Stimulated activated CD8-positive, alpha-beta memory T cell treated with anti-CD3 and anti-CD28 coated beads, Interleukin-2, amount 100 ng/mL, for 1 hour (primary cell): Measurements from ENCODE around the gene RPN1.
"Not testable (repeated sequence)": the region's sequence is repeated elsewhere in the genome, so short reads cannot be mapped to it uniquely, and the experiment has no call there.

Source experiments
- DNase-seq, 2 donors: peaks; one replicate each; pipeline ENCODE4 v3.0.0-alpha.2; 2020; ENCODE audit warnings: low read depth in 2 of 2

RPN1 gene

GRCh38 chr3:128609294-128609693 is 41.3 kb downstream of the RPN1 start:
- no peak for DNase-seq

GRCh38 chr3:128607710-128608048 is 42.9 kb downstream of the RPN1 start:
- DNase-seq, result no peak

- DNase-seq, result no peak
These were observed 44.5 kb downstream of the RPN1 start for GRCh38 chr3:128606094-128606493.

DNA sequence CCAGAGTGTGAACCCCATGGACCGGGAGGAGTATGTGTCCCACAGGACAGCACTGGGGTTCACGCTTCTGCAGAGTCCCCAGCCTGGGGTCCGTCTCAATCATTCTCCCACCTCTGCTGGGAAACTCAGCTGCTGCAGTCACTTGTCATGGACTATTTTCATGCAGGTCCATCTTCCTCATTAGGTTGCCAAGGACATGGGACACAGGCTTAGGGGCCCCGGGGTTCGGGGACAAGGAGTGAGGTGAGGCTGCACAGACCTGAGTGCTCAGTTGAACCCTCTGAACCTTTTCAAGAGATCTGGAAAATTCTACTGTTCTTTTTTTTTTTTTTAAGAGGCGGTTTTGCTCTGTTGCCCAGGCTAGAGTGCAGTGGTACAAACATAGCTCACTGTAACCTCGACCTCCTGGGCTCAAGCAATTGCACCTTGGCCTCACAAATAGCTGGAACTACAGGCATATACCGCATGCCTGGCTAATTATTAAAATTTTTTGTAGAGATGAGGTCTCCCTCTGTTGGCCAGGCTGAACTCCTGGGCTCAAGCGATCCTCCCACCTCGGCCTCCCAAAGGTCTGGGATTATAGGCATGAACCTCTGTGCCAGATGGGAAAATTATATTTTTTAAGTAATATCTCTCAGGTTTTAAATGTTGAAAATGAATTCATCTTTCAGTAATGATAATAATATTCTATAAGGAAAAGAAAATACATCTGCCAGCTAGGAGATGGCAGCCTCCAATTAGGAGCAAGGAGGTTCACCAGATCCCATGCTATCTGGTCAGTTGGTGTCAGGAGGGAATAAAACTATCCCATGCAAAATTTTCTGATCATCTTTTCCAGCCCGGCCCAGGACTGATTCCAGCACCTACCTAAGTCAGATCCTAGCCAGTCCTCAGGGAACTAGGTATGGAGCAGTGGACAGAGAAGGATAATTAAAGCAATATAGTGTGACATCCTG is 45.2 kb downstream of the RPN1 start:
- DNase-seq, result no peak

DNA sequence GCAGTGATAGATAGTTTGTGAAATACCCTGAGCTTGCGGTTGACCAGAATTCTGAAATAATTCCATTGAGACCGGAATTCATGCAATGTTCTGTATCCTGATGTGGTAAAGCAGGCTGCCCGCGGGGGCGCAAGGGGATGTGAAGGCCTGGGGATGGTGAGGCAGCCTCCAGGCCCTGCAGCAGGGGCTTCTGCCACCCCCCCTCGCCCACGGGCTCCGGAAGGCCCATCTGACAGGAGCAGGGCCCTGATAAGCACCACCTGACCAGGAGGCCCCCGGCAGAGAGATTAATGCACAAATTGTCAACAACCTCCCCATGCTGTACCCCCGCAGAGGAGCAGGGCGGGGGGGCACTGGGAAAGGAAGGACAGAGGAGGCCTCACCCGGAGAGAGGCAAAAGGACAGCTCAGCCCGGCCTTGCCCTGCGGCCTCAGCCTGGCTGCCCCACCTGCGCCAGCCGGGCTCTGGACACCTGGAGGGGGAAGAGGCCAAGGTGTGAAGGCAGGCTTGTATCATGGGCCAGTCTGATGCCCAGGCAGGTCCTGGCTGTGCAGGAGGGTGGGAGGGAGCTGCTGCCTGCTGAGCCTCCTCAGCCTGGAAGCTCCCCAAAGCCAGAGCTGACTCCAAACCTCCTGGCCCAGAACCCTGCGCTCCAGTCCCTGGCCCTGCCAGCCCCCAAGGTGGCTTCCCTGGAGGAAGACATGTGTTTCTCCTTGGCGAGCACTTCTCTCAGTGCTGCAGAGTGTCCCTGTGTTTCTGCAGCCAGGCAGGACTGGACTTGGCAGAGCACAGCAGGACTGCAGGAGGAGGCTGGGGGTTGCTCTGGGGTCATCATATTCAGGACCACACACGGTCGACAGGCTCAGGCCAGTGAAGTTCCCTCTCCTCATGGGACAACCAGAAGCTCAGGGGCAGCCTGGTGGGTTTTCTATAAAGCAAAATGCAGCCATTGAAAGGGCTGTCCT is 46.5 kb downstream of the RPN1 start:
- DNase-seq, result no peak

- no peak for DNase-seq
These were observed 47.3 kb downstream of the RPN1 start for GRCh38 chr3:128603313-128603712.

- DNase-seq, result no peak
These were observed 51.5 kb downstream of the RPN1 start for GRCh38 chr3:128598884-128599664.

GRCh38 chr3:128597900-128598299 is 52.7 kb downstream of the RPN1 start:
- no peak for DNase-seq

- DNase-seq, result no peak
These were observed 57.8 kb downstream of the RPN1 start for GRCh38 chr3:128592864-128593263.

- no peak for DNase-seq
These were observed 58.7 kb downstream of the RPN1 start for GRCh38 chr3:128591738-128592426.

GRCh38 chr3:128590948-128591347 is 59.7 kb downstream of the RPN1 start:
- DNase-seq, result no peak

GRCh38 chr3:128589985-128590384 is 60.6 kb downstream of the RPN1 start:
- DNase-seq, result not testable (repeated sequence)

- no peak for DNase-seq
These were observed 62.5 kb downstream of the RPN1 start for GRCh38 chr3:128588147-128588546.

DNA sequence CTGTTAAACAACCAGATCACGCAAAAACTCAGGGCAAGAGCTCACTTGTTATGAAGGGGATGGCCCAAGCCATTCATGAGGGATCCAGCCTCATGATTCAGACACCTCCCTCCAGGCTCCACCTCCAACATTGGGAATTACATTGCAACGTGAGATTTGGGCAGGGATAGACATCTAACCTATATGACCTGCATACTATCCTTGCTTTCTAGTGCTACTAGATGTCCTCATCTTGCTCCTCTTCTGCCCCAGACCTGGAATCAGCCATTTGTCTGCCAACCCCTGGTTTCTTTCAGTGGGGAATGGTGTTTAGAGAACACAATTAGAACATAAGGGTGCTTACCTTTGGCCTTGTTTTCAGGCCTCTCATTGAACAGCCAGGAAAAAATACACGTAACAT is 63.2 kb downstream of the RPN1 start:
- DNase-seq, result no peak

DNA sequence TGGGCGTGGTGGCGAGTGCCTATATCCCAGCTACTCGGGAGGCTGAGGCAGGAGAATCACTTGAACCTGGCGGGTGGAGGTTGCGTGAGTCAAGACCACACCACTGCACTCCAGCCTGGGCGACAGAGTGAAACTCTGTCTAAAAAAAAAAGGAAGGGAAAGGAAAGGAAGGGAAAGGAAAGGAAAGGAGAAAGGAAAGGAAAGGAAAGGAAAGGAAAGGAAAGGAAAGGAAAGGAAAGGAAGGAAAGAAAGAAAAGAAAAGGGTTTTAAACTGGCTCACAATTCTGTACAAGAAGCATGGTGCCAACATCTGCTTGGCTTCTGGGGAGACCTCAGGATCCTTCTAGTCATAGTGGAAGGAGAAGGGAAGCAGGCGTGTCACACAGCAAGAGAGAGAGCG is 63.7 kb downstream of the RPN1 start:
- DNase-seq, result not testable (repeated sequence)

DNA sequence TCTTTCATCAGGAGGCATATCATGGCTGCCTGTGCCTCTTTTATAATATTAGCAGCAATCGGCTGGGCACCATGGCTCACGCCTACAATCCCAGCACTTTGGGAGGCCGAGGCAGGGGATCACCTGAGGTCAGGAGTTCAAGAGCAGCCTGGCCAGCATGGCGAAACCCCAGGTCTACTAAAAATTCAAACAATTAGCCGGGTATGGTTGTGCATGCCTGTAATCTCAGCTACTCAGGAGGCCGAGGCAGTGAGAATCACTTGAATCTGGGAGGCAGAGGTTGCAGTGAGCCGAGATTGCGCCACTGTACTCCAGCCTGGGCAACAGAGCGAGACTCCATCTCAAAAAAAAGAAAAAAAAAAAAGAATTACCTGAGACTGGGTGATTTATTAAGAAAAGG is 64.2 kb downstream of the RPN1 start:
- DNase-seq, result not testable (repeated sequence)

DNA sequence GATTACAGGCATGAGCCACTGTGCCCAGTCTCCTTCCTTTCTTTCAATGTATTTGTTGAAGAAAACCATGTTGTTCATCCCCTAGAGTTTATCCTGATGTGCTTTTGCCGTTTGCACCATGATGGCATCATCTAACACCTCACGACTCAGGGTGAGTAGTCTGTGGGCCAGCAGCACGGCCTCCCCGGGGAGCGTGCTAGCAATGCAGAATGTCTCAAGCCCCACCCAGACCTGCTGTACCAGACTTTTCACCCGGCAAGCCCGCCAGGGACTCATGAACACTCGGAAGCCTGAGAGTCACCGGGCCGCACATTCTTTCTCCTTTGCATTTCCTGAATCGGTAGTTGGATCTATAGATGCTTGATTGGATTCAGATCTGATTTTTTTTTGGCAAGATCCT is 64.6 kb downstream of the RPN1 start:
- no peak for DNase-seq

DNA sequence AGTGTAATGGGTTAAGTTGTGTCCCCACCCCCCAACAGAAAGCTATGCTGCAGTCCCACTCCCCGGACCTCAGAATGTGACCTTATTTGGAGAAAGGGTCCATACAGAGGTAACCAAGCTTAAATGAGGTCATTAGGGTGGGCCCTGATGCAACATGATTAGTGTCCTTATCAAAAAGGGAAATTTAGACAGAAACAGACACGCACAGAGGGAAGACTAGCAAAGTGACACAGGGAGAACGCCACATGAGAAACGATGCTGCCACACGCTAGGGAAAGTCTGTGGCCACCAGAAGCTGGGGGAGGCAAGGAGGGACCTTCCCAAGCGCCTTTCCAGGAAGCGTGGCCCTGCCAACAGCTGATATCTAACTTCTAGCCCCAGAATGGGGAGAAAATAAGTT is 65.4 kb downstream of the RPN1 start:
- DNase-seq, result no peak

DNA sequence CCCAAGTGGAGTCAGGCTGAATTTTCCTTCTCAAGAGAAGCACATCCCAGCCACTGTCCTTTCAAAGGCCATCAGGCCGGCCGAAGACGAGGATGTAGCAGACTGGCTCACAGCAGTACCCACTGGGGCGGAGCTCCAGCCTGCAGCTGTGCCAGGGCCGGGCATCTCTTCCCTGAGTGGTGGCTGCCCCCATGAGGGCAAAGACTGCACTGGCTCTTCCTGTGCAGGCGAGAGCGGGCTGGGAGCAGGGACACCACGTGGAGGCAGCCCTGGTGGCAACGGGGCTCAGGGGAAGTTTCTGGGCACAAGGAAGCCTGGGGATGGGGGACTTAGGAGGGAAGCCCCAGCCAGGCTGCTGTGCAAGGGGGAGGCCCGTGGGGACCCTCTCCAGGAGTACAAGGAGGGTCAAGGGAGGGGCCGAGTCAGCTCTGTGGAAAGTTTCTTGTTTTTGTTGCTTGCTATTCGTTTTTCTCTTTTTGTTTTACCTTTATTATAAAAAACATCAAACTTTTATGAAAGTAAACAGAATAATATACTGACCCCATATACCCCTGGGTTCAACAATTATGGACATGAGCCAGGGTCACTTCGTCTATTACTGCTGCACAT is 66.1 kb downstream of the RPN1 start:
- no peak for DNase-seq

DNA sequence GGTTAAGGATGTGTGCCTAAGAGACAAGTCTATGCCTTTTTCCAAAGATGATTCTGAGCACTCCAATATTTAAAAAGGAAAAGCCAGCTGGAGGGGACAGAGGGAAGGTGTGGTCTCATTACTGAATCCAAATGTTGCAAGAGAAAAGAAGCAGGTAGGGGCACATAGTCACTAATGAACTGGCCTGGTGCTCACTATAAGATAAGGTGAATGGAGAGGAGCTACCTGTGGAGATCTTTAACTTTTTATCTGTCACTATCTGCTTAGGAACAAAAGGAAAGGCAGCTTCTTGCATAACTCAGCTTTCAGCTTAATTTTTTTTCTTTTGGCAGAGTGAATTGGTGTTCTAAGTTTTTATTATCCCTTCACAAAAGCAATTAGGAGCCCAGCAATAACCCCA is 69.1 kb downstream of the RPN1 start:
- DNase-seq, result no peak

DNA sequence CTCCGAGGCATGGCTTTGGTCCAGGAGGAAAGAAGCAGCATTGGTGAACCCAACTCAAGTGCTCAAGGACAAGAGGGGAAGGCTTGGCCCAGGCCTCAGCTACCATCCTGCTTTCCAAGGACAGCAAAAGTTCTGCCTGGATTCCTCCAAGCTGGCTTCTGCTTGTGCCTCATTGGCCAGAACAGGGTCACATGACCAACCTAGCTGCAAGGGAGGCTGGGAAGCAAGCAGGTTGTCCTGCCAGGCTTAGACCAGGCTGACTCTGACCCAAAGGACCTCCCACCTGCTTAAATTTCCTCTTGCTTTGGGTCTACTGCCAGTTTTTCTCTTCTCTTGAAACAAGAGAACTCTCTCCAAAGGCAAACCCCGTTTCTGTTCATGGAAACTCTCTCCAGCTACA is 70.7 kb downstream of the RPN1 start:
- no peak for DNase-seq
